K562 (cell line): ENCODE results near the gene KCNQ4. TPM values are rescaled to one million over a fixed set of nuclear protein-coding genes. Genes with fewer than 3 reads are reported as not detected.

Experiments
- ATAC-seq: fragments of 200-7000 bp; cut with Tn5 transposase; 3 replicates; pipeline ENCODE4 v1.9.1; 2020; ENCODE audit warnings: moderate library complexity
- BruUV-seq: library from RNA; stranded (reverse); fragments of 400-500 nt; replicated peaks from 2 replicates; lab custom pipeline; 2021; lab: Mats Ljungman, UMichigan
- CTCF ChIA-PET: fragments of 300-600 bp; formaldehyde crosslinking; extraction: SDS; loops from one replicate; lab custom pipeline; 2021; ENCODE audit warnings: low intra/inter-chr PET ratio; lab: Yijun Ruan, JAX
- POLR2A ChIA-PET: fragments of 300-600, 350-650 bp; sonication (Branson Sonifier 250); formaldehyde crosslinking; extraction: SDS; loops from one replicate; lab custom pipeline; 2021; ENCODE audit warnings: antibody characterized with exemption, inconsistent platforms; lab: Yijun Ruan, JAX
- DNase-seq, 4 experiments: peaks; one replicate each; pipeline versions ENCODE4 v3.0.0 to v3.0.0-alpha.2; 2011 to 2018; ENCODE audit warnings: low spot score in 3 of 4, mixed read lengths in 3 of 4; ENCODE audit errors: extremely low read depth in 1 of 4
- FAIRE-seq: peaks from 2 replicates; lab custom pipeline; 2011; peaks lifted over from hg19 to GRCh38; lab: Jason Lieb, UNC
- H2AFZ ChIP-seq: 2 replicates; pipeline ENCODE4 v1.6.0; 2011; ENCODE audit warnings: low read depth, low read length, control low read depth, inconsistent platforms
- H3K27ac ChIP-seq: fragments of 200-600 bp; 3 replicates; pipeline ENCODE4 v1.8.0; 2011; ENCODE audit warnings: low read depth, mild to moderate bottlenecking, control low read depth, inconsistent platforms, low read length, moderate library complexity, mixed read lengths; ENCODE audit errors: extremely low read depth
- H3K27me3 ChIP-seq, 2 experiments: fragments of 300-600 bp in 1 of 2; 2 replicates in 1 of 2; 3 replicates in 1 of 2; pipeline versions ENCODE4 v1.6.0 to v1.8.0; 2011; ENCODE audit warnings: inconsistent platforms in 2 of 2, low read length in 2 of 2, mild to moderate bottlenecking in 1 of 2, mixed read lengths in 1 of 2, moderate library complexity in 1 of 2; ENCODE audit not compliant: control insufficient read depth in 2 of 2, insufficient read depth in 2 of 2
- H3K36me3 ChIP-seq: fragments of 300-600 bp; 3 replicates; pipeline ENCODE4 v1.8.0; 2011; ENCODE audit warnings: mild to moderate bottlenecking, low read length, inconsistent platforms; ENCODE audit not compliant: control insufficient read depth, insufficient read depth
- H3K4me1 ChIP-seq, 2 experiments: fragments of 200-600 bp in 1 of 2; replicated peaks in 1 of 2; 2 replicates in 1 of 2; 3 replicates in 1 of 2; pipeline versions ENCODE4 v1.5.1 to v1.8.0; 2011; ENCODE audit warnings: inconsistent platforms in 2 of 2, low read length in 2 of 2, mild to moderate bottlenecking in 1 of 2, mixed read lengths in 1 of 2, moderate library complexity in 1 of 2; ENCODE audit not compliant: control insufficient read depth in 2 of 2, insufficient read depth in 2 of 2
- H3K4me2 ChIP-seq: 2 replicates; pipeline ENCODE4 v1.6.1; 2011; ENCODE audit warnings: low read length, control low read depth, inconsistent platforms, mixed read lengths; ENCODE audit not compliant: insufficient read depth
- H3K4me3 ChIP-seq: fragments of 200-600 bp; sonication (generic), shearing (Covaris generic); 2 replicates; pipeline ENCODE4 v1.5.1; 2016; ENCODE audit warnings: control low read depth, inconsistent platforms
- H3K79me2 ChIP-seq: fragments of 200-600 bp; 3 replicates; pipeline ENCODE4 v1.8.0; 2011; ENCODE audit warnings: low read length, inconsistent platforms; ENCODE audit not compliant: control insufficient read depth, insufficient read depth
- H3K9ac ChIP-seq, 2 experiments: 2 replicates each; pipeline versions ENCODE4 v1.6.0 to v1.6.1; 2011; ENCODE audit warnings: low read depth in 2 of 2, low read length in 2 of 2, control low read depth in 1 of 2, inconsistent platforms in 1 of 2, mild to moderate bottlenecking in 1 of 2, mixed read lengths in 1 of 2; ENCODE audit not compliant: insufficient read depth in 1 of 2
- H3K9me1 ChIP-seq: one replicate; pipeline ENCODE4 v1.6.0; 2011; ENCODE audit warnings: inconsistent platforms, mild to moderate bottlenecking, low read length, moderate library complexity; ENCODE audit not compliant: control insufficient read depth, insufficient read depth
- H3K9me3 ChIP-seq: replicated peaks from 2 replicates; pipeline ENCODE4 v1.5.1; 2011; ENCODE audit warnings: low read depth, low read length, inconsistent platforms; ENCODE audit not compliant: control insufficient read depth, insufficient read depth
- H4K20me1 ChIP-seq: replicated peaks from 2 replicates; pipeline ENCODE4 v1.6.1; 2011; ENCODE audit warnings: low read length, inconsistent platforms, mixed read lengths; ENCODE audit not compliant: control insufficient read depth, insufficient read depth
- E2F4 ChIP-seq: sonication (generic); formaldehyde crosslinking; IDR thresholded peaks from 2 replicates; pipeline ENCODE4 v1.8.0; 2022; ENCODE audit warnings: mild to moderate bottlenecking, low read depth, missing genetic modification reagents
- E2F6 ChIP-seq, 2 experiments: IDR thresholded peaks; 2 replicates each; pipeline ENCODE4 v1.6.1; 2011; ENCODE audit warnings: borderline replicate concordance in 1 of 2, control low read depth in 1 of 2, low read depth in 1 of 2, low read length in 1 of 2, mild to moderate bottlenecking in 1 of 2, mixed read lengths in 1 of 2, moderate library complexity in 1 of 2; ENCODE audit not compliant: insufficient read depth in 1 of 2, insufficient read length in 1 of 2, poor library complexity in 1 of 2, severe bottlenecking in 1 of 2; ENCODE audit errors: extremely low read depth in 1 of 2
- GABPB2 ChIP-seq: fragments of 250-450 bp; sonication (Bioruptor Pico); conservative IDR thresholded peaks from 2 replicates; pipeline ENCODE4 v1.5.1; 2021; ENCODE audit warnings: mild to moderate bottlenecking
- GATAD2B ChIP-seq: fragments of 450-650 bp; IDR thresholded peaks from 2 replicates; pipeline ENCODE4 v1.6.1; 2017; ENCODE audit warnings: mild to moderate bottlenecking, borderline replicate concordance
- HDAC3 ChIP-seq: fragments of 450-650 bp; IDR thresholded peaks from 2 replicates; pipeline ENCODE4 v1.6.1; 2018; ENCODE audit warnings: borderline replicate concordance, mild to moderate bottlenecking, moderate library complexity; ENCODE audit not compliant: partially characterized antibody
- HOXB6 ChIP-seq: fragments of 250-450 bp; sonication (Bioruptor Pico); IDR thresholded peaks from 2 replicates; pipeline ENCODE4 v1.5.1; 2022; ENCODE audit warnings: mild to moderate bottlenecking, borderline replicate concordance
- MAZ ChIP-seq, 2 experiments: fragments of 450-650 bp in 1 of 2; sonication (generic) in 1 of 2; formaldehyde crosslinking; IDR thresholded peaks in 1 of 2; conservative IDR thresholded peaks in 1 of 2; 2 replicates each; pipeline versions ENCODE4 v1.4.0 to v1.5.0; 2020; ENCODE audit warnings: mild to moderate bottlenecking in 1 of 2, missing genetic modification reagents in 1 of 2
- NBN ChIP-seq: fragments of 450-650 bp; IDR thresholded peaks from 2 replicates; pipeline ENCODE4 v1.6.1; 2016; ENCODE audit warnings: low read depth, mild to moderate bottlenecking
- RFX7 ChIP-seq: fragments of 250-450 bp; sonication (Bioruptor Pico); IDR thresholded peaks from 2 replicates; pipeline ENCODE4 v1.5.1; 2021; ENCODE audit warnings: mild to moderate bottlenecking
- SIRT6 ChIP-seq: IDR thresholded peaks from one replicate; pipeline ENCODE4 v1.6.1; 2012; ENCODE audit warnings: low read depth, mild to moderate bottlenecking, control low read depth, inconsistent platforms, low read length, moderate library complexity
- SREBF1 ChIP-seq: fragments of 150-350 bp; IDR thresholded peaks from 2 replicates; pipeline ENCODE4 v1.6.1; 2014; ENCODE audit warnings: antibody characterized with exemption, low read depth, low read length, borderline replicate concordance
- ZNF280B ChIP-seq: fragments of 250-450 bp; sonication (Bioruptor Pico); IDR thresholded peaks from 2 replicates; pipeline ENCODE4 v1.5.1; 2021; ENCODE audit warnings: mild to moderate bottlenecking
- ZNF76 ChIP-seq: fragments of 250-450 bp; sonication (Bioruptor Pico); IDR thresholded peaks from 2 replicates; pipeline ENCODE4 v1.4.0; 2020; ENCODE audit warnings: mild to moderate bottlenecking, moderate library complexity, borderline replicate concordance
- WGBS: fragments of 100-300 bp; shearing (Covaris generic); methylation state at CpG from one replicate; pipeline ENCODE4 v1.1.6; 2016; ENCODE audit warnings: low coverage, mixed read lengths; ENCODE audit not compliant: insufficient coverage; ENCODE audit errors: missing lambda C conversion rate; 5-methylcytosine and 5-hydroxymethylcytosine counted together
- in situ Hi-C: fragments of 300-500 bp; cut with MboI; formaldehyde crosslinking; loops from 4 replicates; pipeline ENCODE4 v1.15.0; 2018; ENCODE audit warnings: inconsistent platforms, mixed read lengths
- intact Hi-C: fragments of 100-400 bp; cut with micrococcal nuclease; formaldehyde crosslinking; loops from 2 replicates; pipeline ENCODE4 v1.14.2; 2022
- polyA plus RNA-seq, 8 experiments: library from polyadenylated mRNA; depleted of rRNA in 4 of 8; stranded (reverse) in 5 of 8; unstranded in 3 of 8; fragments of >200 nt; fragmentation: Nextera tagmentation in 2 of 8; fragmentation: Illumina TruSeq in 1 of 8; extraction: Ambion mirVana in 2 of 8; extraction: Trizol in 1 of 8; gene quantifications; 2 replicates each; pipeline versions ENCODE4 v1.2.1 to v1.2.3, GENCODE V29; 2011 to 2014; ENCODE audit warnings: inconsistent platforms in 1 of 8, missing spikeins in 1 of 8
- total RNA-seq, 7 experiments: library from RNA; depleted of rRNA in 6 of 7; stranded (reverse); fragments of >200 nt in 6 of 7; fragmentation: Illumina TruSeq in 2 of 7; extraction: Trizol in 2 of 7; gene quantifications; 2 replicates each; pipeline versions ENCODE4 v1.2.1 to v1.2.3, GENCODE V29; 2011 to 2021; ENCODE audit warnings: low replicate concordance in 1 of 7
- TF ChIP-seq, protein P1 (sequence below): fragments of 250-450 bp; sonication (Bioruptor Pico); IDR thresholded peaks from 2 replicates; pipeline ENCODE4 v1.8.0; 2021; ENCODE audit warnings: moderate library complexity, mild to moderate bottlenecking, inconsistent platforms
- TF ChIP-seq, protein P2 (sequence below): fragments of 250-450 bp; sonication (Bioruptor Pico); IDR thresholded peaks from 2 replicates; pipeline ENCODE4 v1.5.0; 2021

KCNQ4 gene
- total and polyA plus RNA-seq, 9 of the 15 experiments (the other 6 are each of a cell fraction or from before 2014, with no cell fraction given) = 0.07 to 4.1 (median 0.79) TPM

DNA sequence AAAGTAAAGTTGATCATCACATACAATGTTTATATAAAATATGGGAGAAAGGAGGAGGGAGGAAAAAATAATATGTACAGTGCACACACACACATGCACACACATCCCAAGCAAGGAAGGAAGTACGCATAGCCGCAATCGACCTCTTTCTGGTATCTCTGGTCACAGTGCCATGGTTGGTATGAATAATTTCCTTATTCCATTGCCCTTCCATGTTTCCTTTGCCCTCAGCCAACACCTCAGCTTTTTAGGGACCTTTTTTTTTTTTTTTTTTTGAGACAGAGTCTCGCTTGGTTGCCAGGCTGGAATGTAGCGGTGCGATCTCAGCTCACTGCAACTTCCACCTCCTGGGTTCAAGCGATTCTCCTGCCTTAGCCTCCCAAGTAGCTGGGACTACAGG, 58.0 kb downstream of the KCNQ4 start:
- no peaks in the 10 kb centered on the region for H3K79me2 ChIP-seq
- H3K27ac ChIP-seq = peak overlapping the region; percentile 60
- no peak overlapping the region for H3K4me3 ChIP-seq
- no peaks in the 10 kb centered on the region; the same call in 2 of the 3 replicates for H3K36me3 ChIP-seq
- H3K27me3 ChIP-seq = no peaks in the 10 kb centered on the region
- no TSS peak for BruUV-seq
- 89% methylated on average over 6 of the region's 7 CpGs for WGBS
- H4K20me1 ChIP-seq = no peaks in the 10 kb centered on the region
- H3K4me1 ChIP-seq = peaks cover 37 to 47% of the 10 kb centered on the region in 2 experiments
- no peak for DNase-seq
- CTCF ChIA-PET = no interaction called here
- H3K9me3 ChIP-seq = no peaks in the 10 kb centered on the region; the same call in 1 of the 2 replicates
- POLR2A ChIA-PET = interaction anchor here (1.0 to 1.7 kb wide), 6 partner anchors 8 to 67 kb away, joined by 3 to 5 read pairs (median 4); no protein-coding TSS in a partner anchor
- no peaks in the 10 kb centered on the region for H3K9me1 ChIP-seq
- no peak overlapping the region; a peak in 1 of 4 replicates for H3K9ac ChIP-seq
- in situ Hi-C loops = loop anchor here (5.0 kb wide), 2 partner anchors 59 to 214 kb away; partner anchors contain the start of gene KCNQ4
- H2AFZ ChIP-seq = peak overlapping the region; percentile 41
- no peak for FAIRE-seq
- TF ChIP-seq SREBF1 (no peak), SIRT6 (no peak), GABPB2 (no peak), GATAD2B (no peak), RFX7 (no peak), ZNF76 (CRISPR knock-in tag) (no peak), MAZ (CRISPR knock-in tag; conservative IDR thresholded peaks at IDR 0.05 in 1 of 2, IDR thresholded peaks at IDR 0.05 in 1 of 2) (no peak), ZNF280B (CRISPR knock-in tag) (no peak), E2F4 (no peak), E2F6 (IDR thresholded peaks at IDR 0.05; ENCODE audit: borderline replicate concordance in 1 of 2, extremely low read depth in 1 of 2, insufficient read depth in 1 of 2, insufficient read length in 1 of 2, low read depth in 1 of 2, low read length in 1 of 2, poor library complexity in 1 of 2, severe bottlenecking in 1 of 2) (no peak), HOXB6 (CRISPR knock-in tag) (no peak), NBN (no peak), HDAC3 (no peak)
- TF ChIP-seq, protein P1, sequence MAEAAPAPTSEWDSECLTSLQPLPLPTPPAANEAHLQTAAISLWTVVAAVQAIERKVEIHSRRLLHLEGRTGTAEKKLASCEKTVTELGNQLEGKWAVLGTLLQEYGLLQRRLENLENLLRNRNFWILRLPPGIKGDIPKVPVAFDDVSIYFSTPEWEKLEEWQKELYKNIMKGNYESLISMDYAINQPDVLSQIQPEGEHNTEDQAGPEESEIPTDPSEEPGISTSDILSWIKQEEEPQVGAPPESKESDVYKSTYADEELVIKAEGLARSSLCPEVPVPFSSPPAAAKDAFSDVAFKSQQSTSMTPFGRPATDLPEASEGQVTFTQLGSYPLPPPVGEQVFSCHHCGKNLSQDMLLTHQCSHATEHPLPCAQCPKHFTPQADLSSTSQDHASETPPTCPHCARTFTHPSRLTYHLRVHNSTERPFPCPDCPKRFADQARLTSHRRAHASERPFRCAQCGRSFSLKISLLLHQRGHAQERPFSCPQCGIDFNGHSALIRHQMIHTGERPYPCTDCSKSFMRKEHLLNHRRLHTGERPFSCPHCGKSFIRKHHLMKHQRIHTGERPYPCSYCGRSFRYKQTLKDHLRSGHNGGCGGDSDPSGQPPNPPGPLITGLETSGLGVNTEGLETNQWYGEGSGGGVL (CRISPR knock-in tag) = no peak
- TF ChIP-seq, protein P2, sequence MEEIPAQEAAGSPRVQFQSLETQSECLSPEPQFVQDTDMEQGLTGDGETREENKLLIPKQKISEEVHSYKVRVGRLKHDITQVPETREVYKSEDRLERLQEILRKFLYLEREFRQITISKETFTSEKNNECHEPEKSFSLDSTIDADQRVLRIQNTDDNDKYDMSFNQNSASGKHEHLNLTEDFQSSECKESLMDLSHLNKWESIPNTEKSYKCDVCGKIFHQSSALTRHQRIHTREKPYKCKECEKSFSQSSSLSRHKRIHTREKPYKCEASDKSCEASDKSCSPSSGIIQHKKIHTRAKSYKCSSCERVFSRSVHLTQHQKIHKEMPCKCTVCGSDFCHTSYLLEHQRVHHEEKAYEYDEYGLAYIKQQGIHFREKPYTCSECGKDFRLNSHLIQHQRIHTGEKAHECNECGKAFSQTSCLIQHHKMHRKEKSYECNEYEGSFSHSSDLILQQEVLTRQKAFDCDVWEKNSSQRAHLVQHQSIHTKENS (CRISPR knock-in tag) = no peak
- TF ChIP-seq, all 486 proteins: peak for 0
- intact Hi-C loops = no loop called here
- peak overlapping the region; percentile 60 for H3K4me2 ChIP-seq
- no peak for ATAC-seq
